Stimulated activated CD8-positive, alpha-beta memory T cell treated with anti-CD3 and anti-CD28 coated beads, Interleukin-15, amount 100 ng/mL, for 1 hour (primary cell): ENCODE results near the gene PFDN4.

Source experiments
- DNase-seq: peaks from one replicate; pipeline ENCODE4 v3.0.0-alpha.2; 2020; ENCODE audit warnings: low read depth

PFDN4 gene

GRCh38 chr20:54268941-54269340 is 61.1 kb downstream of the PFDN4 start:
- DNase-seq = no peak
